ENCODE data around the gene MAPRE2.

MAPRE2 gene

GRCh38 chr18:35026407-35027061, 14.7 kb upstream of the MAPRE2 start:
- no peaks in the 10 kb centered on the region for H3K27me3 ChIP-seq (ENCODE audit: insufficient read depth, low read length)
- H3K4me3 ChIP-seq (ENCODE audit: low read depth, low read length, poor library complexity, severe bottlenecking) = no peak overlapping the region
- H3F3A ChIP-seq (ENCODE audit: insufficient read depth, low read length) = no peaks in the 10 kb centered on the region
- H3K27ac ChIP-seq (ENCODE audit: low read depth, low read length, poor library complexity, severe bottlenecking) = no peak overlapping the region
- H4K20me1 ChIP-seq (ENCODE audit: insufficient read depth, low read length) = no peaks in the 10 kb centered on the region
- no peaks in the 10 kb centered on the region for H3K9me2 ChIP-seq (ENCODE audit: low read depth, low read length)
- no peaks in the 10 kb centered on the region for H3K36me3 ChIP-seq (ENCODE audit: insufficient read depth, low read length)
- H3K9ac ChIP-seq (ENCODE audit: low read length) = no peak overlapping the region
- no peak overlapping the region for H3K4me2 ChIP-seq (ENCODE audit: low read length)
- no peaks in the 10 kb centered on the region for H3K9me3 ChIP-seq (ENCODE audit: low read length)
- TF ChIP-seq EZH2 (IDR thresholded peaks at IDR 0.05; ENCODE audit: borderline replicate concordance, low read length) (no peak), CTCF (IDR thresholded peaks at IDR 0.05; ENCODE audit: low read length) (peak; percentile 60)
- H3K79me2 ChIP-seq (ENCODE audit: insufficient read depth, low read length) = no peaks in the 10 kb centered on the region
- peaks cover 26% of the 10 kb centered on the region for H3K4me1 ChIP-seq (ENCODE audit: insufficient read depth, low read length, severe bottlenecking)
- H2AFZ ChIP-seq (ENCODE audit: low read length) = no peak overlapping the region

GRCh38 chr18:35027206-35027605, 14.0 kb upstream of the MAPRE2 start:
- Histone ChIP-seq H3K4me1 (ENCODE audit: insufficient read depth, low read length, severe bottlenecking) (peaks cover 31% of the 10 kb centered on the region), H3K9ac (ENCODE audit: low read length) (no peak overlapping the region), H3K79me2 (ENCODE audit: insufficient read depth, low read length) (no peaks in the 10 kb centered on the region), H3K27me3 (ENCODE audit: insufficient read depth, low read length) (no peaks in the 10 kb centered on the region), H3K4me2 (ENCODE audit: low read length) (no peak overlapping the region), H2AFZ (ENCODE audit: low read length) (no peak overlapping the region), H3K36me3 (ENCODE audit: insufficient read depth, low read length) (no peaks in the 10 kb centered on the region), H3K9me3 (ENCODE audit: low read length) (no peaks in the 10 kb centered on the region), H3F3A (ENCODE audit: insufficient read depth, low read length) (no peaks in the 10 kb centered on the region), H3K9me2 (ENCODE audit: low read depth, low read length) (no peaks in the 10 kb centered on the region), H4K20me1 (ENCODE audit: insufficient read depth, low read length) (no peaks in the 10 kb centered on the region), H3K27ac (ENCODE audit: low read depth, low read length, poor library complexity, severe bottlenecking) (no peak overlapping the region), H3K4me3 (ENCODE audit: low read depth, low read length, poor library complexity, severe bottlenecking) (no peak overlapping the region)
- TF ChIP-seq CTCF (IDR thresholded peaks at IDR 0.05; ENCODE audit: low read length) (peak; percentile 21), EZH2 (IDR thresholded peaks at IDR 0.05; ENCODE audit: borderline replicate concordance, low read length) (no peak)

GRCh38 chr18:35028536-35028935, 12.7 kb upstream of the MAPRE2 start:
- H3K4me2 ChIP-seq (ENCODE audit: low read length) = no peak overlapping the region

More at GRCh38 chr18:35028536-35028935, 12.7 kb upstream of the MAPRE2 start:
- Histone ChIP-seq H3K9ac (ENCODE audit: low read length) (no peak overlapping the region), H3K4me3 (ENCODE audit: low read depth, low read length, poor library complexity, severe bottlenecking) (no peak overlapping the region), H2AFZ (ENCODE audit: low read length) (no peak overlapping the region), H4K20me1 (ENCODE audit: insufficient read depth, low read length) (no peaks in the 10 kb centered on the region), H3K79me2 (ENCODE audit: insufficient read depth, low read length) (no peaks in the 10 kb centered on the region), H3K4me1 (ENCODE audit: insufficient read depth, low read length, severe bottlenecking) (peaks cover 33% of the 10 kb centered on the region), H3K27ac (ENCODE audit: low read depth, low read length, poor library complexity, severe bottlenecking) (no peak overlapping the region), H3K9me2 (ENCODE audit: low read depth, low read length) (no peaks in the 10 kb centered on the region), H3K36me3 (ENCODE audit: insufficient read depth, low read length) (no peaks in the 10 kb centered on the region), H3K27me3 (ENCODE audit: insufficient read depth, low read length) (no peaks in the 10 kb centered on the region), H3K9me3 (ENCODE audit: low read length) (no peaks in the 10 kb centered on the region), H3F3A (ENCODE audit: insufficient read depth, low read length) (no peaks in the 10 kb centered on the region)
- TF ChIP-seq CTCF (IDR thresholded peaks at IDR 0.05; ENCODE audit: low read length) (no peak), EZH2 (IDR thresholded peaks at IDR 0.05; ENCODE audit: borderline replicate concordance, low read length) (no peak)

Data from OCI-LY1 (cell line).